KMS-11 (cell line): ENCODE data around the gene DNAJC27.

ENCODE experiments used
- H2AFZ ChIP-seq: fragments of 200-600 bp; sonication (generic); 2 replicates; pipeline ENCODE4 v1.6.1; 2016; ENCODE audit warnings: antibody characterized with exemption, mixed run types, low read depth
- H3K27ac ChIP-seq: fragments of 200-600 bp; sonication (generic); 2 replicates; pipeline ENCODE4 v1.6.1; 2016; ENCODE audit warnings: mild to moderate bottlenecking, mixed run types
- H3K27me3 ChIP-seq: fragments of 200-600 bp; sonication (generic); 2 replicates; pipeline ENCODE4 v1.6.1; 2017; ENCODE audit warnings: mild to moderate bottlenecking, low read depth, mixed run types, moderate library complexity; ENCODE audit not compliant: insufficient read depth
- H3K36me3 ChIP-seq: fragments of 200-600 bp; sonication (generic); 2 replicates; pipeline ENCODE4 v1.6.1; 2017; ENCODE audit warnings: mild to moderate bottlenecking, mixed run types; ENCODE audit not compliant: insufficient read depth
- H3K4me1 ChIP-seq: fragments of 200-600 bp; sonication (generic); 2 replicates; pipeline ENCODE4 v1.6.1; 2016; ENCODE audit warnings: mild to moderate bottlenecking, low read depth, mixed run types; ENCODE audit not compliant: poor library complexity, severe bottlenecking
- H3K4me2 ChIP-seq: fragments of 200-600 bp; sonication (generic); 2 replicates; pipeline ENCODE4 v1.7.0; 2016; ENCODE audit warnings: mild to moderate bottlenecking, mixed run types
- H3K4me3 ChIP-seq: fragments of 200-600 bp; sonication (generic); IDR thresholded peaks from 2 replicates; pipeline ENCODE4 v1.6.1; 2017; ENCODE audit warnings: low read depth, low read length, mixed read lengths; ENCODE audit not compliant: insufficient read depth
- H3K79me2 ChIP-seq: fragments of 200-600 bp; sonication (generic); 2 replicates; pipeline ENCODE4 v1.6.1; 2016; ENCODE audit warnings: low read depth, mixed run types; ENCODE audit not compliant: insufficient read depth
- H3K9ac ChIP-seq: fragments of 200-600 bp; sonication (generic); 2 replicates; pipeline ENCODE4 v1.6.1; 2016; ENCODE audit warnings: mild to moderate bottlenecking, mixed run types
- H4K20me1 ChIP-seq: fragments of 200-600 bp; sonication (generic); 2 replicates; pipeline ENCODE4 v1.6.1; 2016; ENCODE audit warnings: mild to moderate bottlenecking, mixed run types; ENCODE audit not compliant: insufficient read depth
- TF ChIP-seq, protein P1 (sequence below): fragments of 200-600 bp; sonication (generic); conservative IDR thresholded peaks from 2 replicates; pipeline ENCODE4 v1.6.1; 2017; ENCODE audit warnings: low read depth, mild to moderate bottlenecking, antibody characterized with exemption, low read length, moderate library complexity, mixed read lengths

The DNAJC27 gene

DNA sequence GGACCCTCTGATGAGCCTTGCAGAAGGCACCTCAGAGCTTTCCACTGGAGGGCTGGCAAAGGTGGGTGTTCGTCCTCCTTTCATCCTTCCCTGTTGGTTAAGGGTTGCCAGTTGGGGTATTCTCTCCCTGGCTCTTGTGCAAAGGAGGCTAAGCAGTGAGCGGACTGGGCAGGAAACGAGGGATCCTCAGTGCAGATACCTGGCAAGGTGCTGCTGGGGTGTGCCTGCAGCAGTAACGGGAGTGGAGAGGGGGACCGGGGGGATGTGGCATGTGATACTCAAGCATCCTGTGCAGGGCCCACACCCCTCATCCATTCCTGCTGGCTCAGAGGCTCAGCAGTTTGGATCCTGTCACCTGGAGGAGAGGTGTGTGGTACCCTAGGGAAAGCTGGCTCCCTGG, 47.5 kb downstream of the DNAJC27 start:
- Histone ChIP-seq H4K20me1 (no peaks in the 10 kb centered on the region), H3K4me2 (no peak overlapping the region), H2AFZ (no peak overlapping the region), H3K9ac (no peak overlapping the region), H3K4me1 (peaks cover 8% of the 10 kb centered on the region), H3K27me3 (no peaks in the 10 kb centered on the region), H3K4me3 (no peak overlapping the region), H3K79me2 (peaks cover 1% of the 10 kb centered on the region; the same call in 1 of the 2 replicates), H3K36me3 (no peaks in the 10 kb centered on the region), H3K27ac (no peak overlapping the region)
- TF ChIP-seq, protein P1, sequence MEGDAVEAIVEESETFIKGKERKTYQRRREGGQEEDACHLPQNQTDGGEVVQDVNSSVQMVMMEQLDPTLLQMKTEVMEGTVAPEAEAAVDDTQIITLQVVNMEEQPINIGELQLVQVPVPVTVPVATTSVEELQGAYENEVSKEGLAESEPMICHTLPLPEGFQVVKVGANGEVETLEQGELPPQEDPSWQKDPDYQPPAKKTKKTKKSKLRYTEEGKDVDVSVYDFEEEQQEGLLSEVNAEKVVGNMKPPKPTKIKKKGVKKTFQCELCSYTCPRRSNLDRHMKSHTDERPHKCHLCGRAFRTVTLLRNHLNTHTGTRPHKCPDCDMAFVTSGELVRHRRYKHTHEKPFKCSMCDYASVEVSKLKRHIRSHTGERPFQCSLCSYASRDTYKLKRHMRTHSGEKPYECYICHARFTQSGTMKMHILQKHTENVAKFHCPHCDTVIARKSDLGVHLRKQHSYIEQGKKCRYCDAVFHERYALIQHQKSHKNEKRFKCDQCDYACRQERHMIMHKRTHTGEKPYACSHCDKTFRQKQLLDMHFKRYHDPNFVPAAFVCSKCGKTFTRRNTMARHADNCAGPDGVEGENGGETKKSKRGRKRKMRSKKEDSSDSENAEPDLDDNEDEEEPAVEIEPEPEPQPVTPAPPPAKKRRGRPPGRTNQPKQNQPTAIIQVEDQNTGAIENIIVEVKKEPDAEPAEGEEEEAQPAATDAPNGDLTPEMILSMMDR, result no peak

DNA sequence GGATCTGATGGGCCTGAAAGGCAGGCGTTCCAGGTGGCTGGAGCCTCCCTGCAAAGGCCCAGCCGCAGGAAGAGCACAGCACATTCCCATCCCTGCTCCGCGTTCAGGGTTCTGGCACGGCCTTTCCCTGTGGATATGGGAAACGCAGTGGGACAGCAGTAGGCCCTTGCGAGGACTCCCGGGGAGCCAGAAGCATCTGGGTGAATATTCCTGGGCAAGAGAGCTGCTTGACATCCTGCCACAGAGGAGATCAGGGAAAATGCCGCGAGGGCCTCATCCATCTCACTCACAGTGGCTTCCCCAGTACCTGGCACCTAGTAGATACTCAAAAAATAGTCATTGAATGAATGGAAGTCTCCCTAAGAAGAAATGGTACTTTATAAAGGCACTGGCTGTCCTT, 48.6 kb downstream of the DNAJC27 start:
- H2AFZ ChIP-seq, result no peak overlapping the region
- no peak overlapping the region for H3K9ac ChIP-seq
- no peaks in the 10 kb centered on the region for H3K36me3 ChIP-seq
- H3K4me3 ChIP-seq, result no peak overlapping the region
- no peak overlapping the region for H3K27ac ChIP-seq
- H3K79me2 ChIP-seq, result peaks cover 12% of the 10 kb centered on the region; the same call in 1 of the 2 replicates
- no peak overlapping the region for H3K4me2 ChIP-seq
- H3K4me1 ChIP-seq, result peaks cover 19% of the 10 kb centered on the region
- no peaks in the 10 kb centered on the region for H3K27me3 ChIP-seq
- H4K20me1 ChIP-seq, result no peaks in the 10 kb centered on the region
- TF ChIP-seq, protein P1, result no peak

DNA sequence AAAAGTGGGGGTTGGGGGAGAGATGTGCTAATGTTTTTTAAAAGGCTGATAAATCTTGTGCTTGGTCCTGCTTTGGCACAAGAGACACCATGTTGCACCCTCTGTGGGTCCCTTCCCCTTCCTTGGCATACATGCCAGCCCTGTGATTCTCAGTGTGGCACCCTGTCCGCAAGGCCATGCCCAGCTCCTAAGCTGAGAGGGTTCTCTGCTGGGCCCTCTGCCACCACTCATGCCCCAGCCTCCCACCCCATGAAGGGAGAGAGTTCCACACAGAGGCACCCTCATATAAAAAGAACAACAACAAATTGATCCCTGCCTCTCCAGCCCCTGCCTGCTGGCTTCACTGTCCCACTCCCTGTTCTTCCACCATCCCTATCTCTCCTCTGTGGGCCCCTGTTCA, 49.2 kb downstream of the DNAJC27 start:
- Histone ChIP-seq H4K20me1 (no peaks in the 10 kb centered on the region), H3K27ac (no peak overlapping the region), H2AFZ (no peak overlapping the region), H3K27me3 (no peaks in the 10 kb centered on the region), H3K4me2 (no peak overlapping the region), H3K9ac (no peak overlapping the region), H3K36me3 (no peaks in the 10 kb centered on the region), H3K79me2 (peaks cover 17% of the 10 kb centered on the region), H3K4me1 (peaks cover 24% of the 10 kb centered on the region), H3K4me3 (no peak overlapping the region)
- TF ChIP-seq, protein P1, result no peak

DNA sequence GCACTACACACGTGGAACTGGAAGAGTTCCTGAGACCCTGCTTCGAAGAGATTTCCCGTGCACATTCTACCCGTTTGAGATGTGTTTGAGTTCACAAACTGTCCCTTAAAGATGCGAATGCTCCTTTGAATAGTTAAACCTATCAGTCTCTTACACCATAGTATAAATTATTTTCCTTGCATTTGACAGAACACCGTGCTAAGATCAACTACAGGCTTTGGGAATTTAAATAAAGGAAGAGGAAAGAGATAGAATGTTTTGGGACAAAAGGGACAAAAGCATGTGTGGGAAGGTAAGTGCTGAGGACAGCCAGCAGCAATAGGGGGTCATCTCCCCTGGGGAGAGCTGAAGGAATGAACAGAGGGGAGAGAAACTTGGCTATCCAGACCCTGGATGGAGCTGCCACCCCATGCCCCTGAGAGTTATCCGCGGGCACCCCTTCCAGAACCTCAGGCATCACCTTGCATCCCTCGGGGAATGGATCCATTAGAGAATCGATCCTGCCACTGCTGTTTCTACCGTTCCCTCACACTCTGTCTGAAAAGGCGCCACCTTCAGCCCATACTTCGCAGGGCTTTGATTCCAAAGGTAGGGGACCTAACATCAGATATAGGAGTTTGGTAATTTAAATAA, 50.8 kb downstream of the DNAJC27 start:
- TF ChIP-seq, protein P1, result peak; percentile 63; the same call in 1 of the 2 replicates
- peaks cover 29% of the 10 kb centered on the region for H3K4me1 ChIP-seq
- H3K27ac ChIP-seq, result peak overlapping the region; percentile 34; the same call in 1 of the 2 replicates

More for the DNA sequence above, 50.8 kb downstream of the DNAJC27 start:
- Histone ChIP-seq H3K4me2 (peak overlapping the region; percentile 95), H4K20me1 (no peaks in the 10 kb centered on the region), H3K27me3 (no peaks in the 10 kb centered on the region), H3K79me2 (peaks cover 32% of the 10 kb centered on the region), H3K9ac (peak overlapping the region; percentile 40), H2AFZ (peak overlapping the region; percentile 89), H3K36me3 (no peaks in the 10 kb centered on the region), H3K4me3 (peak overlapping the region; percentile 93)
